Neural cell (in vitro differentiated cells): ENCODE data around the gene PDS5B. TPM values are rescaled to one million over a fixed set of nuclear protein-coding genes. Genes with fewer than 3 reads are reported as not detected.

Experiments
- H2AFZ ChIP-seq: fragments of 200-600, 300-800 bp; sonication (generic), shearing (Covaris generic); 2 replicates; pipeline ENCODE4 v1.6.0; 2014; ENCODE audit warnings: low read depth, mild to moderate bottlenecking, antibody characterized with exemption, low read length, moderate library complexity
- H3F3A ChIP-seq: fragments of 200-600 bp; shearing (Covaris generic); 2 replicates; pipeline ENCODE4 v1.6.1; 2016; ENCODE audit warnings: mild to moderate bottlenecking, moderate library complexity, mixed read lengths, antibody characterized with exemption, low read length; ENCODE audit not compliant: insufficient read depth, poor library complexity, severe bottlenecking
- H3K27ac ChIP-seq: fragments of 200-600, 300-800 bp; sonication (generic), shearing (Covaris generic); 2 replicates; pipeline ENCODE4 v1.5.1; 2014; ENCODE audit warnings: mild to moderate bottlenecking, low read length, moderate library complexity
- H3K27me3 ChIP-seq: fragments of 300-800, 200-600 bp; sonication (generic), shearing (Covaris generic); 2 replicates; pipeline ENCODE4 v1.6.0; 2014; ENCODE audit warnings: mild to moderate bottlenecking, low read depth, low read length, moderate library complexity; ENCODE audit not compliant: insufficient read depth
- H3K36me3 ChIP-seq: fragments of 300-800, 200-600 bp; sonication (generic), shearing (Covaris generic); 2 replicates; pipeline ENCODE4 v1.5.1; 2014; ENCODE audit warnings: mild to moderate bottlenecking, antibody characterized with exemption, low read length, moderate library complexity; ENCODE audit not compliant: insufficient read depth
- H3K4me2 ChIP-seq: fragments of 300-800, 200-600 bp; sonication (generic), shearing (Covaris generic); 2 replicates; pipeline ENCODE4 v1.6.0; 2014; ENCODE audit warnings: mild to moderate bottlenecking, low read length
- H3K4me3 ChIP-seq: fragments of 300-800, 200-600 bp; sonication (generic), shearing (Covaris generic); 2 replicates; pipeline ENCODE4 v1.5.1; 2014; ENCODE audit warnings: mild to moderate bottlenecking, low read length, moderate library complexity
- H3K79me2 ChIP-seq: fragments of 200-600 bp; shearing (Covaris generic); replicated peaks from 2 replicates; pipeline ENCODE4 v1.6.0; 2014; ENCODE audit warnings: mild to moderate bottlenecking, low read length, moderate library complexity; ENCODE audit not compliant: insufficient read depth
- H3K9ac ChIP-seq: fragments of 300-800, 200-600 bp; sonication (generic), shearing (Covaris generic); 2 replicates; pipeline ENCODE4 v1.6.1; 2016; ENCODE audit warnings: mild to moderate bottlenecking, low read length, mixed read lengths
- H3K9me2 ChIP-seq: fragments of 200-600 bp; shearing (Covaris generic); 2 replicates; pipeline ENCODE4 v1.6.1; 2016; ENCODE audit warnings: mild to moderate bottlenecking, low read length, mixed read lengths; ENCODE audit not compliant: insufficient read depth
- H3K9me3 ChIP-seq: fragments of 200-600, 300-800 bp; sonication (generic), shearing (Covaris generic); 2 replicates; pipeline ENCODE4 v1.6.1; 2016; ENCODE audit warnings: mild to moderate bottlenecking, mixed run types, low read length, moderate library complexity, mixed read lengths
- H4K20me1 ChIP-seq: fragments of 200-600 bp; shearing (Covaris generic); 2 replicates; pipeline ENCODE4 v1.6.1; 2016; ENCODE audit warnings: mild to moderate bottlenecking, mixed run types; ENCODE audit not compliant: insufficient read depth
- CTCF ChIP-seq: fragments of 450-650 bp; IDR thresholded peaks from 2 replicates; pipeline ENCODE4 v1.5.1; 2014; ENCODE audit warnings: antibody characterized with exemption, mild to moderate bottlenecking, moderate library complexity; ENCODE audit not compliant: poor library complexity, severe bottlenecking
- EP300 ChIP-seq: fragments of 450-650 bp; conservative IDR thresholded peaks from 2 replicates; pipeline ENCODE4 v1.6.1; 2014; ENCODE audit warnings: antibody characterized with exemption, mild to moderate bottlenecking, moderate library complexity; ENCODE audit not compliant: poor library complexity, severe bottlenecking
- EZH2 ChIP-seq: fragments of 200-600, 300-800 bp; shearing (Covaris generic), sonication (generic); IDR thresholded peaks from 2 replicates; pipeline ENCODE4 v1.6.1; 2014; ENCODE audit warnings: antibody characterized with exemption, low read length, borderline replicate concordance, mild to moderate bottlenecking; ENCODE audit not compliant: insufficient read depth, poor library complexity, severe bottlenecking
- MXI1 ChIP-seq: fragments of 450-650 bp; conservative IDR thresholded peaks from 2 replicates; pipeline ENCODE4 v1.6.1; 2014; ENCODE audit warnings: antibody characterized with exemption, mild to moderate bottlenecking; ENCODE audit not compliant: poor library complexity, severe bottlenecking
- POLR2AphosphoS5 ChIP-seq: IDR thresholded peaks from 2 replicates; pipeline ENCODE4 v1.6.1; 2012
- RAD21 ChIP-seq: fragments of 450-650 bp; conservative IDR thresholded peaks from 2 replicates; pipeline ENCODE4 v1.6.1; 2014; ENCODE audit warnings: antibody characterized with exemption, mild to moderate bottlenecking, moderate library complexity
- REST ChIP-seq: IDR thresholded peaks from 2 replicates; pipeline ENCODE4 v1.6.1; 2012; ENCODE audit warnings: borderline replicate concordance
- SMC3 ChIP-seq: fragments of 450-650 bp; conservative IDR thresholded peaks from 2 replicates; pipeline ENCODE4 v1.6.1; 2014; ENCODE audit warnings: antibody characterized with exemption, mild to moderate bottlenecking, moderate library complexity; ENCODE audit not compliant: poor library complexity
- TAF1 ChIP-seq: IDR thresholded peaks from 2 replicates; pipeline ENCODE4 v1.6.1; 2012; ENCODE audit warnings: low read depth
- polyA plus RNA-seq: library from polyadenylated mRNA; depleted of rRNA; stranded (reverse); fragments of >200 nt; gene quantifications from 2 replicates; pipeline ENCODE4 v1.2.3, GENCODE V29; 2014

PDS5B gene
- polyA plus RNA-seq, 1 donor from 2014 or later = 27.6 TPM

- TF ChIP-seq RAD21 = no peak
- no peak for TF ChIP-seq EZH2
- no peak for TF ChIP-seq EP300
- TF ChIP-seq CTCF = no peak
- TF ChIP-seq MXI1 = no peak
- TF ChIP-seq REST = no peak
- no peak for TF ChIP-seq POLR2AphosphoS5
- Histone ChIP-seq H3K9me3 (no peaks in the 10 kb centered on the region), H2AFZ (no peak overlapping the region), H3K4me2 (no peak overlapping the region), H3K36me3 (no peaks in the 10 kb centered on the region), H3K27ac (no peak overlapping the region), H3K9ac (no peak overlapping the region), H3K79me2 (peaks cover 94% of the 10 kb centered on the region), H3K4me3 (no peak overlapping the region), H3K27me3 (no peaks in the 10 kb centered on the region), H3F3A (no peaks in the 10 kb centered on the region), H4K20me1 (no peaks in the 10 kb centered on the region), H3K9me2 (no peaks in the 10 kb centered on the region)
Observed at GRCh38 chr13:32645854-32646253, 59.6 kb downstream of the PDS5B start.

GRCh38 chr13:32647926-32648325 lies 61.7 kb downstream of the PDS5B start:
- no peak overlapping the region for H2AFZ ChIP-seq
- H3K4me3 ChIP-seq = no peak overlapping the region
- TF ChIP-seq MXI1 (no peak), TAF1 (no peak), SMC3 (no peak), EP300 (no peak), REST (no peak), CTCF (no peak), EZH2 (no peak), POLR2AphosphoS5 (no peak), RAD21 (no peak)
- H3F3A ChIP-seq = no peaks in the 10 kb centered on the region
- H3K36me3 ChIP-seq = no peaks in the 10 kb centered on the region
- no peak overlapping the region for H3K4me2 ChIP-seq
- H3K79me2 ChIP-seq = peaks cover 74% of the 10 kb centered on the region
- no peaks in the 10 kb centered on the region for H3K27me3 ChIP-seq
- H3K9me3 ChIP-seq = no peaks in the 10 kb centered on the region
- no peaks in the 10 kb centered on the region for H3K9me2 ChIP-seq
- no peaks in the 10 kb centered on the region for H4K20me1 ChIP-seq
- H3K9ac ChIP-seq = no peak overlapping the region
- no peak overlapping the region for H3K27ac ChIP-seq
